GM12878 (cell line): ENCODE data around the gene DIP2C.

ENCODE experiments used
- ATF2 ChIP-seq: IDR thresholded peaks from 2 replicates; pipeline ENCODE4 v1.6.1; 2012; ENCODE audit warnings: low read length, inconsistent platforms
- CEBPB ChIP-seq, 2 experiments: fragments of 150-350 bp in 1 of 2; IDR thresholded peaks; 2 replicates each; pipeline ENCODE4 v1.6.1; 2012 to 2014; ENCODE audit warnings: low read depth in 2 of 2, low read length in 2 of 2, borderline replicate concordance in 1 of 2, inconsistent platforms in 1 of 2
- CTCF ChIP-seq, 3 experiments: IDR thresholded peaks in 2 of 3; conservative IDR thresholded peaks in 1 of 3; 2 replicates each; pipeline ENCODE4 v1.5.1; 2011; ENCODE audit warnings: low read depth in 3 of 3, low read length in 3 of 3, mild to moderate bottlenecking in 3 of 3, control low read depth in 2 of 3, moderate library complexity in 2 of 3, inconsistent platforms in 1 of 3, mixed read lengths in 1 of 3; ENCODE audit not compliant: control insufficient read depth in 2 of 3, insufficient read depth in 1 of 3; ENCODE audit errors: extremely low read depth in 1 of 3
- EZH2 ChIP-seq: IDR thresholded peaks from 2 replicates; pipeline ENCODE4 v1.6.1; 2012; ENCODE audit warnings: low read depth, mild to moderate bottlenecking, control low read depth, inconsistent platforms, low read length, borderline replicate concordance; ENCODE audit not compliant: control insufficient read depth
- GABPA ChIP-seq: IDR thresholded peaks from 2 replicates; pipeline ENCODE4 v1.6.1; 2014; ENCODE audit warnings: antibody characterized with exemption, low read depth, mild to moderate bottlenecking, inconsistent platforms
- JUNB ChIP-seq: IDR thresholded peaks from 2 replicates; pipeline ENCODE4 v1.6.1; 2016; ENCODE audit warnings: antibody characterized with exemption, mild to moderate bottlenecking
- LARP7 ChIP-seq: fragments of 450-650 bp; IDR thresholded peaks from 2 replicates; pipeline ENCODE4 v1.6.1; 2017; ENCODE audit warnings: mild to moderate bottlenecking
- NFIC ChIP-seq: IDR thresholded peaks from 2 replicates; pipeline ENCODE4 v1.6.1; 2012; ENCODE audit warnings: low read depth, mild to moderate bottlenecking, inconsistent platforms, low read length, moderate library complexity
- PBX3 ChIP-seq: IDR thresholded peaks from 2 replicates; pipeline ENCODE4 v1.6.1; 2011; ENCODE audit warnings: mild to moderate bottlenecking, low read depth, low read length, moderate library complexity; ENCODE audit not compliant: insufficient replicate concordance
- RELA ChIP-seq: fragments of 450-650 bp; IDR thresholded peaks from 2 replicates; pipeline ENCODE4 v1.8.0; 2014; ENCODE audit warnings: borderline replicate concordance; ENCODE audit not compliant: partially characterized antibody
- RFX5 ChIP-seq: IDR thresholded peaks from 2 replicates; pipeline ENCODE4 v1.6.1; 2011; ENCODE audit warnings: low read depth, low read length, improper control_type of control experiment

GRCh38 chr10:692682-693351 is 3.3 kb upstream of the DIP2C start:
- TF ChIP-seq CEBPB (IDR thresholded peaks at IDR 0.05; ENCODE audit: borderline replicate concordance in 1 of 2, low read depth in 2 of 2, low read length in 2 of 2) (no peak), CTCF (IDR thresholded peaks at IDR 0.05 in 2 of 3, conservative IDR thresholded peaks at IDR 0.05 in 1 of 3; ENCODE audit: control insufficient read depth in 2 of 3, extremely low read depth in 1 of 3, insufficient read depth in 1 of 3, low read depth in 3 of 3, low read length in 3 of 3) (no peak), JUNB (no peak), PBX3 (no peak), GABPA (no peak), RELA (no peak), EZH2 (no peak), ATF2 (no peak), RFX5 (no peak), LARP7 (no peak), NFIC (no peak)
